ENCODE measurements around the gene SERPINA12. TPM values are rescaled to one million over a fixed set of nuclear protein-coding genes. Genes with fewer than 3 reads are reported as not detected.

SERPINA12 gene
- total and polyA plus RNA-seq, 4 donors: 0.28 TPM; not detected in 3

DNA sequence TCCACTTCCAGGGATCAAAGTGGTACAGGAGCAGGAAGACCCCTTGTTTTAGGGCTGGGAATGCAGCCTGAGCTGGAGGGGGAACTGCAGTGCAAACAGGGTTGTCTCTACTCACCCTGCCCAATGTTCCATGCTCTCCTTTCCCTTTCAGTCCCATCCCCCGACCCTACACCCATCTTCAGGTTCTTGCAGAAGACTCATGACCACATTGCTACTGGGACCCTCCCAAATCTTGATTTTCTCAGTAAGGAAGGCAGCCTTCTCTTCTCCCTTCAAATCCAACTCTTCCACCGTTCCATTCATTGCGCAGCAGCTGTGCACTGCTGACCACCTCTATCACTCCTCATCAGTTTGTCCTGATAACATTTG, 58.6 kb downstream of the SERPINA12 start:
- TF ChIP-seq, protein P1, sequence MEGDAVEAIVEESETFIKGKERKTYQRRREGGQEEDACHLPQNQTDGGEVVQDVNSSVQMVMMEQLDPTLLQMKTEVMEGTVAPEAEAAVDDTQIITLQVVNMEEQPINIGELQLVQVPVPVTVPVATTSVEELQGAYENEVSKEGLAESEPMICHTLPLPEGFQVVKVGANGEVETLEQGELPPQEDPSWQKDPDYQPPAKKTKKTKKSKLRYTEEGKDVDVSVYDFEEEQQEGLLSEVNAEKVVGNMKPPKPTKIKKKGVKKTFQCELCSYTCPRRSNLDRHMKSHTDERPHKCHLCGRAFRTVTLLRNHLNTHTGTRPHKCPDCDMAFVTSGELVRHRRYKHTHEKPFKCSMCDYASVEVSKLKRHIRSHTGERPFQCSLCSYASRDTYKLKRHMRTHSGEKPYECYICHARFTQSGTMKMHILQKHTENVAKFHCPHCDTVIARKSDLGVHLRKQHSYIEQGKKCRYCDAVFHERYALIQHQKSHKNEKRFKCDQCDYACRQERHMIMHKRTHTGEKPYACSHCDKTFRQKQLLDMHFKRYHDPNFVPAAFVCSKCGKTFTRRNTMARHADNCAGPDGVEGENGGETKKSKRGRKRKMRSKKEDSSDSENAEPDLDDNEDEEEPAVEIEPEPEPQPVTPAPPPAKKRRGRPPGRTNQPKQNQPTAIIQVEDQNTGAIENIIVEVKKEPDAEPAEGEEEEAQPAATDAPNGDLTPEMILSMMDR (IDR thresholded peaks at IDR 0.05; ENCODE audit: low read depth, low read length, missing input control): no peak
- TF ChIP-seq RAD21 (IDR thresholded peaks at IDR 0.05) (no peak), YY1 (IDR thresholded peaks at IDR 0.05) (no peak), JUND (IDR thresholded peaks at IDR 0.05) (no peak), HNF4G (IDR thresholded peaks at IDR 0.05) (no peak), EGR1 (IDR thresholded peaks at IDR 0.05; ENCODE audit: low read depth in 2 of 2) (no peak), GABPA (IDR thresholded peaks at IDR 0.05 in 1 of 2, conservative IDR thresholded peaks at IDR 0.05 in 1 of 2) (no peak), RXRA (IDR thresholded peaks at IDR 0.05) (no peak), FOXA1 (IDR thresholded peaks at IDR 0.05) (no peak), FOXA2 (IDR thresholded peaks at IDR 0.05) (no peak)
- TF ChIP-seq, protein P2, sequence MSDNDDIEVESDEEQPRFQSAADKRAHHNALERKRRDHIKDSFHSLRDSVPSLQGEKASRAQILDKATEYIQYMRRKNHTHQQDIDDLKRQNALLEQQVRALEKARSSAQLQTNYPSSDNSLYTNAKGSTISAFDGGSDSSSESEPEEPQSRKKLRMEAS (IDR thresholded peaks at IDR 0.05): no peak
- TF ChIP-seq, protein P3, sequence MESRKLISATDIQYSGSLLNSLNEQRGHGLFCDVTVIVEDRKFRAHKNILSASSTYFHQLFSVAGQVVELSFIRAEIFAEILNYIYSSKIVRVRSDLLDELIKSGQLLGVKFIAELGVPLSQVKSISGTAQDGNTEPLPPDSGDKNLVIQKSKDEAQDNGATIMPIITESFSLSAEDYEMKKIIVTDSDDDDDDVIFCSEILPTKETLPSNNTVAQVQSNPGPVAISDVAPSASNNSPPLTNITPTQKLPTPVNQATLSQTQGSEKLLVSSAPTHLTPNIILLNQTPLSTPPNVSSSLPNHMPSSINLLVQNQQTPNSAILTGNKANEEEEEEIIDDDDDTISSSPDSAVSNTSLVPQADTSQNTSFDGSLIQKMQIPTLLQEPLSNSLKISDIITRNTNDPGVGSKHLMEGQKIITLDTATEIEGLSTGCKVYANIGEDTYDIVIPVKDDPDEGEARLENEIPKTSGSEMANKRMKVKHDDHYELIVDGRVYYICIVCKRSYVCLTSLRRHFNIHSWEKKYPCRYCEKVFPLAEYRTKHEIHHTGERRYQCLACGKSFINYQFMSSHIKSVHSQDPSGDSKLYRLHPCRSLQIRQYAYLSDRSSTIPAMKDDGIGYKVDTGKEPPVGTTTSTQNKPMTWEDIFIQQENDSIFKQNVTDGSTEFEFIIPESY (IDR thresholded peaks at IDR 0.05): no peak
- peak; percentile 28 for DNase-seq (ENCODE audit: low spot score)
- Histone ChIP-seq H3K4me3 (ENCODE audit: low read depth in 1 of 3, low read length in 3 of 3) (peak overlapping the region; percentile 37 to 78 (median 76)), H3K27me3 (ENCODE audit: control insufficient read depth in 4 of 4, insufficient read depth in 4 of 4, low read length in 3 of 4) (no peaks in the 10 kb centered on the region), H3K4me1 (ENCODE audit: control insufficient read depth in 4 of 4, insufficient read depth in 4 of 4, low read length in 3 of 4) (peaks cover 4 to 49% (median 34%) of the 10 kb centered on the region in 4 donors), H3K27ac (ENCODE audit: low read depth in 1 of 2, low read length in 2 of 2) (peak overlapping the region; percentile 82 to 84), H3K9me3 (ENCODE audit: control insufficient read depth in 4 of 4, low read length in 3 of 4) (no peaks in the 10 kb centered on the region), H3K36me3 (ENCODE audit: control insufficient read depth in 4 of 4, insufficient read depth in 3 of 4, low read depth in 1 of 4, low read length in 3 of 4) (peaks cover 0 to 7% (median 2%) of the 10 kb centered on the region in 4 donors), H3K9ac (ENCODE audit: low read depth in 1 of 2, low read length in 2 of 2) (peak overlapping the region; percentile 13 to 45)
- 42% methylated on average over 3 of the region's 3 CpGs for WGBS

DNA sequence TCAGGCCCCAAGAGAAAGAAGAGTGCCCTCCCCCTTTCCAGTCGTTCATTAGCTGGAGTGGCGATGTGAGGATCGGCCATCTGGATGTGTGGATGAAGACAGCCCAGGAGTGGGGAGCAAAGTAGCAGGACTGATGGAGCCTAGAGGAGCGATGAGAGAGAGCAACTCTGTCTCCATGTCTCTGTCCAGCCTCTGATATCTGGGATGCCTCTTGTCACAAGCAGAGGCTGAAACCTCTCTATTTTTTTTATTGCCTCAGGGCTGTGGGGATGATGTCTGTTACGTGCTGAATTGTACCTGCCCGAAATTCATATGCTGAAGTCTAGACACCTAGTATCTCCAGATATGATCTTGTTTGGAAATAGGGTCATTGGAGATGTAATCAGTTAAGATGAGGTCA, 59.3 kb downstream of the SERPINA12 start:
- H3K4me1 ChIP-seq (ENCODE audit: control insufficient read depth in 4 of 4, insufficient read depth in 4 of 4, low read length in 3 of 4): peaks cover 4 to 49% (median 34%) of the 10 kb centered on the region in 4 donors
- TF ChIP-seq, protein P3 (IDR thresholded peaks at IDR 0.05): no peak
- TF ChIP-seq HNF4G (IDR thresholded peaks at IDR 0.05) (no peak), EGR1 (IDR thresholded peaks at IDR 0.05; ENCODE audit: low read depth in 2 of 2) (no peak)
- no peaks in the 10 kb centered on the region for H3K9me3 ChIP-seq (ENCODE audit: control insufficient read depth in 4 of 4, low read length in 3 of 4)
- peak overlapping the region in 1 of 2 donors; percentile 45 for H3K9ac ChIP-seq (ENCODE audit: low read depth in 1 of 2, low read length in 2 of 2)
- H3K4me3 ChIP-seq (ENCODE audit: low read depth in 1 of 3, low read length in 3 of 3): peak overlapping the region in 2 of 3 donors; percentile 50 to 78
- peak overlapping the region; percentile 82 to 84 for H3K27ac ChIP-seq (ENCODE audit: low read depth in 1 of 2, low read length in 2 of 2)
- DNase-seq (ENCODE audit: low spot score): no peak
- no peaks in the 10 kb centered on the region for H3K27me3 ChIP-seq (ENCODE audit: control insufficient read depth in 4 of 4, insufficient read depth in 4 of 4, low read length in 3 of 4)
- peaks cover 0 to 10% (median 2%) of the 10 kb centered on the region in 4 donors for H3K36me3 ChIP-seq (ENCODE audit: control insufficient read depth in 4 of 4, insufficient read depth in 3 of 4, low read depth in 1 of 4, low read length in 3 of 4)
- WGBS: 82% methylated on average over 6 of the region's 6 CpGs
